HG03196 (cell line): ENCODE results near the gene SOD2.
"Not testable (repeated sequence)": the region's sequence is repeated elsewhere in the genome, so short reads cannot be mapped to it uniquely, and the experiment has no call there.

Experiments used
- ATAC-seq: cut with Tn5 transposase; IDR thresholded peaks from one replicate; pipeline ENCODE4 v1.9.1; 2021; ENCODE audit not compliant: unreplicated experiment

The SOD2 gene

DNA sequence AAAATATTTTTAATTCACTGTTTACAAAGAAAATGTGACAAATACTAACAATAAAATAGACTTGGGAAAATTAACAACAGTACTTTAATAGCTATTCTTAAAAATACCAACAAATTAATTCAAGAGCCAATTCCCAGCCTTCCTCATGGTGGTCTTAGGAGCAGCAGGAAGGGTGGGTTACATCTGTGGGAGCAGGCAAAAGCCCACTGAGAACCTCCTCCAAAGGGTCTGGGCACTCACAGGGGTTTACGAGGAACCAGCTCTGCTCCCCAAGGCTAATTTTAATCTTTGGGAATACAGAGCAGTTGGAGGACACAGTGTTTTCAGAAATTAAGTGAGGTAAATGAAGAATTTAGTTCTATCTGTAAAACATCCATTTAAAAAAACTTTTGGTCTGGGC is 10.2 kb downstream of the SOD2 start:
- no peak for ATAC-seq

DNA sequence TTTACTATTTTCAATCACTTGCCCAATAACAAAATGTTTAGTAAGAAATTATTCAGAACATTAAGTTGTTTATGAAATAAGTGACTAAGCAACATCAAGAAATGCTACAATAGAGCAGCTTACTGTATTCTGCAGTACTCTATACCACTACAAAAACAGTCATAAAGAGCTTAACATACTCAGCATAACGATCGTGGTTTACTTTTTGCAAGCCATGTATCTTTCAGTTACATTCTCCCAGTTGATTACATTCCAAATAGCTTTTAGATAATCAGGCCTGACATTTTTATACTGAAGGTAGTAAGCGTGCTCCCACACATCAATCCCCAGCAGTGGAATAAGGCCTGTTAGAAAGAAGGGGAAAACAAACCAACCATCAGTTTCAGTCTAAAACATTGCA is 10.7 kb downstream of the SOD2 start:
- no peak for ATAC-seq

DNA sequence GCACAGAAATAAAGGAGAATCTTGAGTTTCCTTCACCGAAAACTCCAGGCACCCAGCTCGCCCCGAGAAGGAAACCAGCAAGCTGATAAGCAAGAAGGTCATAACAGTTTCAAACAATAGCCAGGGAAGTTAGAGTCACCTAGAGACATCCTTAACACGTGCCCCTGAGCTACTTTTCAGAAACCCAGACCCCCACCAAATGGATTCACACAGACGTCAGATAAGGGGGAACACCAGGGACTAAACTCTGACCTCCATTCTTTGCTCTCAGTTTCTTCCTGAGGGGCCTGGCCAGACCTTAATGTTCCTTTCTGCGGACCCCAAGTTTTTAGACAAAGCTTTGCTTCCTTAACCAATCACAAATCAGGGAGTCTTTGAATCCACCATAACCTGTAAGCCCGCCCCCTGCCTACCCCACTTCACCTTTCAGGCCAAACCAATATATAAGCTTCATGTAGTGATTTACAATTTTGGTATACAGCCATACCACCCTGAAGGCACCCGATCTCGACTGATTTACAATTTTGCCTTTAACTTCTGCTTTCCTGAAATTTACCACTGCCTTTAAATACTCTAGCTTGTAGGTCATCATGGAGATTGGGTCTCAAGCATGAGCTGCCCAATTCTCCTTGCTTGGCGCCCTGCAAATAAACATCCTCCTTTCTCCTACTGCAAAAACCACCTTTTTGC is 11.7 kb downstream of the SOD2 start:
- ATAC-seq = no peak

DNA sequence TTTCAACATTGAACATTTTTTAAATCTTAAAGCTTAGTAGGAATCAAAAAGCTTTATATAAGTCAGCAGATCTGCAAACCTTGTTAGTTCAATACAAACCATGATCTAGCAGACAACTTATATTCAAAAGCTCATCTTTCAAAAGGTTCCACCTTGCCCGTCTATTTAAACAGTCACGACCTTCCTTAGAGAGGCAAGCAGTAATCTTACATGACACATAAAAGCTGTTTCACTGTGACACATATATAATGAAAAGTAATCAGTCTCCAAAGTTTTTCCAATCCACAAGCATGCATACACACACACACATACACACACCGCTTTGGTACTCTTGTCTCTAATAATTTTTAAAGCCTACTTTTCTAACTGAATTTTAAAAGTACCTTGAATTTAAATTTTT is 12.9 kb downstream of the SOD2 start:
- ATAC-seq = no peak

DNA sequence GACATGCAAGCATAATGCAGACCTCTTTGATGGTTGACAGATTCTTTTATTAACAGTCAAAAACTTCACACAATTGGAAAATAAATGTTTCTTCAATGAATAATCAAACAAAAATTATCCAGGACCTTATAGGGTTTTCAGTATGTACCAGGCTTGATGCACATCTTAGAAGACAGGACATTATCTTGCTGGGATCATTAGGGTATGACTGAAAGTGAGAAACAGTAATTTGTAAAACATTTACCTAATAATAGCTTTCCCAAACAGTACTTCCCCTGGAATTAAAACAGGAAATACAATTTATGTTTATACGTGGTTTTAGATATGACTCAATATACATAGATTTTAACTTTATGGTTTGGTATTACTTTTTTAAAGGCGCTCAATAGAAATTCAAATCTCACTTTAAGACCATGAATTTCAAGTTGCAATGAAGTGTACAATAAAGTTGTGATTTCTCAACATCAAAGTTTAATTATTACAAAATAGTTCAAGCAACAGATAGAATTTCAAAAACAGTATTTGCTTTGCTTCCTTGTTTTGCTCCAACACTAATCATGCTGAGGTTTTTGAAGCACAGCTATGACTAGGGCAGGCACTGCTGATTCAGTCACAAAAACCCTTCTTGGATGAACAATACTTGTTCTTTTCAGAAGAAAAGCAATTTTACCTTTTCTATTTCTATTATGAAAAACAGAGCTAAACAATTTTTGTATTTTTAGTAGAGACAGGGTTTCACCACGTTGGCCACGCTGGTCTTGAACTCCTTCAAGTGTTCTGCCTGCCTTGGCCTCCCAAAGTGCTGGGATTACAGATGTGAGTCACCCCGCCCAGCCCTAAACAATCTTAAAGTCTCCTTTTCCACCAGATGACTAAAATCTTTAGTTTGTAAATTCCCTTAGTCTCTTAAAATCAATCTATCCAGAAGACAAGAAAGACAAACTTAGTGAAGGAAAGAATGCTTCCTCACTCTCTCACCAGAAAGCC is 13.7 kb downstream of the SOD2 start:
- ATAC-seq = no peak

DNA sequence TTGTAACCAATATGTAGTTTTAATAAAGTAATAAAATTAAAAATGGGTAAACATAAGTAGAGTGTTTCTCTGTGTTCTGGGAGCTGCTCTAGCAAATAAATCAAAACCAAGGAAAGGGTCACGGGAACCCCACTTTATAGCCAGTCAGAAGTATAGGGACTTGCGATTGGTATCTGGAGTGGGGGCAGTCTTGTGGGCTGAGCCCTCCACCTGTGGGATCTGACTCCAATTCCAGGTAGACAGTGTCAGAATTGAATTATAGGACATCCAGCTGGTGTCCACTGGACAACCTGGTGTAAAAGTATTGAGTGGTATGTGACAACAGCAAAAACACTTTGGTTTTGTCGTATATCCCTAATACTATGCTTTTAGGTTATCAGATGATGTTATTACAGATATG is 14.5 kb downstream of the SOD2 start:
- ATAC-seq = no peak

DNA sequence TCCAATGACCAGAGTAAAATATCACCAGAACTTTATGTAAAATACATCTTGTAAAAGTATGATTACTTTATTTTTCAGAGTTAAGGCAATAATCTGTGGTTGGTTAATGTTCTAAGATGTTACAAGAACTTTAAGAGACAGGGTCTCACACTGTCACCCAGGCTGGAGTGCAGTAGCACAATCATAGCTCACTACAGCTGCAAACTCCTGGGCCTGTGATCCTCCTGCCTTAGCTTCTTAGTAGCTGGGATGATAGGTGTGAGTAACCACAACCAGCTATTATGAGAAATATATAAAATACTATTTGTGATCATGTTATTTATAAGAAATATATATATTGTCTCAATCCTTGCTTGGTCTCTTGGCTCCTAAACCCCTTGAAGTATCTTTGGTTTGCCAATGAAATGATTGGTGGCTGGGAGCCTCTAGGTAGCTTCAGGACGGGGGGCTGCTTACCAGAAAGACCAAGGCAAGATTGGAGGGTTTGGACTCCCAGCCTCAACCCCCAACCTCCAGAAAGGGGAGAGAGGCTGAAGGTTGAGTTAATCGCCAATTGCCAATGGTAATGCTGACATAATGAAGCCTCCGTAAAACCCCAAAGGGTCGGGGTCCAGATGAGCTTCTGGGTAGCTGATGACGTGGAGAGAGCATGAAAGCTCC is 15.4 kb downstream of the SOD2 start:
- no peak for ATAC-seq

DNA sequence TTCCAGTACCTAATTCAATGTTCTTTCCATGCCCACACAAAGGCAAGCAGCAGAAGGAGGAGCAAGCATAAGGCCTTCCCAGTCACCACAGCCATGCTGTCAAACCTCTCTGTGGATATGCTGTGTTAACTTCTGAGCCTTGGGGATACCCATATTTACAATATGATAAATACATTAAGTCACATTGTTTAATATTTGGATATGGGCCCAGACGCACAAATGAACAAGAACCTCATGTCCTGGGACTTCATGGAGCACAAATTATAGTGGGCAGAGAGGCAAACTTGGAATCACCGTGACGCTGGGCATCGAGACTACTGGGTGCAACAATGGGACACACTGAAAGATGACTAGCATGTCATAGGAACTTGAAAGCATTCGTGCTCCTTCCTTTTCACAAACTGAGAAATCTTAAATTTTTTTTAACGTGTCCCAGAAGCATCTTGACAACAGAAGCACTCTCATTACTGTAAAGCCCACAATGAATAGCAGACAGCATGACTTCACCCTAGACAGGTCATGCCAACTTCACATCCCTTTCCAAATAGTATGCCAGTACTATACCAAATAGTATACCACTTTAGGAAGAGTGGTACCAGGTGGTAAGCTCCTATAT is 16.0 kb downstream of the SOD2 start:
- no peak for ATAC-seq

DNA sequence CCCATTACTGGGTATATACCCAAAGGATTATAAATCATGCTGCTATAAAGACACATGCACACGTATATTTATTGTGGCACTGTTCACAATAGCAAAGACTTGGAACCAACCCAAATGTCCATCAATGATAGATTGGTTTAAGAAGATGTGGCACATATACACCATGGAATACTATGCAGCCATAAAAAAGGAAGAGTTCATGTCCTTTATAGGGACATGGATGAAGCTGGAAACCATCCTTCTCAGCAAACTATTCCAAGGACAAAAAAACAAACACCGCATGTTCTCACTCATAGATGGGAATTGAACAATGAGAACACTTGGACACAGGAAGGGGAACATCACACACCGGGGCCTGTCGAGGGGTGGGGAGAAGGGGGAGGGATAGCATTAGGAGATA is 16.8 kb downstream of the SOD2 start:
- not testable (repeated sequence) for ATAC-seq

DNA sequence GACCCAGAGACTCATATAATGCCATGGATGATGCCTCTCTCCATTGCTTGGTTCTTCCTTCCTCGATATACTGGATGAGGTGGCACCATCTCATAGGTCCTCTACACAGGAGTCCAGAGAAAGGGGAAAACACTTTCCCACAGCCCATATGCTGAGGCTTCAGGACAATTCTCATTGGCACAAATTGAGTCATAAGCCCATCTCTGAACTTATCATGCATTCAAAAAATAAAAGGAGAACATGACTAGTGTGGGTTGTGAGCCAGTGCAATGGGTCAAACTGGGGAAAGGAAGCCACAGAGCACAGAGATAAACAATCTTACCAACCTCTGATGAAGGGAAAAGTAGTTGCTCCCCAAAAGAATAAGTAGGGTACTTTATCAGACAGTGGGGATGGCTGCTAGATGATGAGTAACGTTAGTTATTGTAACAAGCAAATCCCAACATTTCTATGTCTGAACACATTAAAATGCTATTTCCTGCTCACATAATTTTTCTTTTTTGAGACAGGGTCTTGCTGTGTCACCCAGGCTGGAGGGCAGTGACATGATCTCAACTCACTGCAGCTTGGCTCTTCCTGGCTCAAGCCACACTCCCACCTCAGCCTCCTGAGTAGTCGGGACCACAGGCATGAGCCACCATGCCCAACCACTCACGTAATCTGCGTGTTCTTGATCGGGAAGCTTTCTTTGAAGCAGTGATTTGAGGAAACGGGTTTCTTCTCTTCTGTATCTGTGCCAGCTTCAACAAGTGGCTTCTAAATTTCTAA is 27.0 kb downstream of the SOD2 start:
- no peak for ATAC-seq

DNA sequence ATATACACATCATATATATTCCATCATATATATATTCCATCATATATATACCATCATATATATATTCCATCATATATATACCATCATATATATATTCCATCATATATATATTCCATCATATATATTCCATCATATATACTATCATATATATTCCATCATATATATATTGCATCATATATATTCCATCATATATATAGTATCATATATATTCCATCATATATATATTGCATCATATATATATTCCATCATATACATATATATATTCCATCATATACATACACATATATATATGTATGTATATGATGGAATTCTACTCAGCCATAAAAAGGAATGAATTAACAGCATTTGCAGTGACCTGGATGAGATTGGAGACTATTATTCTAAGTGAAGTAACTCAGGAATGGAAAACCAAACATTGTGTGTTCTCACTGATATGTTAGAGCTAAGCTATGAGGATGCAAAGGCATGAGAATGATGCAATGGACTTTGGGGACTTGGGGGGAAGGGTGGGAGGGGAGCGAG is 29.6 kb downstream of the SOD2 start:
- not testable (repeated sequence) for ATAC-seq

DNA sequence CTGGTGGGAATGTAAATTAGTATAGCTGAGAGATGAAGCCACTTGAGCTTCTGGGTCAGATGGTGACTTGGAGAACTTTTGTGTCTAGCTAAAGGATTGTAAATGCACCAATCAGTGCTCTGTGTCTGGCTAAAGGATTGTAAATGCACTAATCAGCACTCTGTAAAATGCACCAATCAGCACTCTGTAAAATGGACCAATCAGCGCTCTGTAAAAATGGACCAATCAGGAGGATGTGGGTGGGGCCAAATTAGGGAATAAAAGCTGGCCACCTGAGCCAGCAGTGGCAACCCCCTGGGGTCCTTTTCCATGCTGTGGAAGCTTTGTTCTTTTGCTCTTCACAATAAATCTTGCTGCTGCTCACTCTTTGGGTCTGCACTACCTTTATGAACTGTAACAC is 31.1 kb downstream of the SOD2 start:
- ATAC-seq = not testable (repeated sequence)

DNA sequence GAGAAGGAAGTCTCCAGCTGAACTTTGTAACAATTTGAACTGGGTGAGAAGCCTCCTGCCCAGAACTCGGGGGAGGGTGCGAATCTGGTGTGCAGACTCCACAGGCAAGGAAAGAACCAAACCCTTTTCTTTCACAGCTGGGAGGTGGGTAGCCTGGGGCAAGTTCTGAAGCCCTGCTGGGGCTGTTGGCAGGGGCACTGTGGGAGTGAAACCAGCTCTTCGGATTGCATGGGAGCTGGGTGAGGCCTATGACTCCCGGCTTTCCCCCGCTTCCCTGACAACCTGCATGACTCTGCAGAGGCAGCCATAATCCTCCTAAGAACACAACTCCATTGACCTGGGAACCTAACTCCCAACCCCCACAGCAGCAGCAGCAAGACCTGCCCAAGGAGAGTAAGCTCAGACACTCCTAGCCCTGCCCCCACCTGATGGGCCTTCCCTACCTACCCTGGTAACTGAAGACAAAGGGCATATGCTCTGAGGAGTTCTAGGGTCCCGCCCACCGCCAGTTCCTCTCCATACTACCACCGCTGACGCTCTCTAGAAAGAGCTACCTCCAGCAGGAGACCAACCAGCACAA is 37.5 kb downstream of the SOD2 start:
- ATAC-seq = no peak

DNA sequence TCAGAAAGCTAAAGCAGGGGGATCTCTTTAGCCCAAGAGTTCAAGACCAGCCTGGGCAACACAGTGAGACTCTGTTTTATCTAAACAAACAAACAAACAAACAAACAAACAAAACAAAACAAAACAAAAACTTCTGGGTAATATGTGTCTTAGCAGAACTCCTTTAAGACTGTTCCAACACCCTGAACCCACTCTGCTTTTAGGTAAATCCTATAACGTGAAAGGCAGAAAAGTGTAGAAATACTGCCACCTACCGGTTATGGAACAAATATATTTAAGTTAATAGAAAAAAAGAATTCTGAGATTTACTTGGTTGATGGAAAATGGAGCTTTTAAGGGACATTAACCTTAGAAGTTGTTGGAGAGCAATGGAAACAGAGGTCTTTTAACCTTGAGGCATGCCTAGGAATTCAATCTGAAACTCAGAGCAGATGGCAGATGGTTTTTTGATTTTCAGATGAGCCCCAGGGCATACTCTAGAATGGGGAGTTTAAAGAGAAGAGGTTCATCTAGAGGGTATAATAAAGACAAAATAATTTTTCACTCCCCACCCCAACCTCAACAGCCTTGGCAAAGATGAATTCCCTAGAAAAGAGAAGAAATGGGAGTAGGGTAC is 38.5 kb downstream of the SOD2 start:
- ATAC-seq = no peak

DNA sequence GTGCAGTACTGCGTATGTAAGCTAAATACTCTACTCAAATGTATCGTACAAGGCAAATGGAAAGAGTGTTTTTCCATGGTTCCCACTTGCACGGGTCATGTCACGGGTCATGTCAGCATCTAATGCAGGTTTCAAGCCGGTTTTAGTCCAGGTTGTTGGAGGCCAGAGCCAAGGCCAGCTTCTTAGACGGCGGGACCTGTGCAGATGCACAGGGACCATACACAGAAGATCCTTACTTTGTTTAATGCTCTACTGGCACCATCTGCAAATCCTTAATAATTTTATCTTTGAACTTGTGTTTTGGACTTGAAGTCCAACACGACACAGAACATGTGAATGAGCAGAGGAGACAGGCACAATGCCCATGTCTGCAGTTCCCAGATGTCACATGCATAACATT is 42.7 kb downstream of the SOD2 start:
- no peak for ATAC-seq

DNA sequence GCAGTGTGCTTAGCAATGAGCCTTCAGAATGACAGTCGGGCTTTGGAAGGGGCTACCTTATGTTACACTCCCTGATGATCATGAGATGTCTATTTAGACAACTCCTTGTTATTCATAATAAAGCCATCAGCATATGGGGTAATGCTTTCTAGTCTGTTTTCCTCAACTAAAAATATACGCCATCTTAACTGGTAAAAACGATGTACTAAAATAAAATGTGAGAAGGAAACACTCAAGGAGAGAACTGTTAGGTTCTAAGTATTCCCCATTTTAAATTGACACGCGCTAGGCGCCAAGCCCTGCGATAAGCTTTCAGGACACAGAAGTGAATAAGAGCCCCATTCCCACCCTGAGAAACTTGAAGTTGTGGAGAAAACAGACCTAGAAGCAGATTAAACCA is 43.6 kb downstream of the SOD2 start:
- ATAC-seq = no peak

DNA sequence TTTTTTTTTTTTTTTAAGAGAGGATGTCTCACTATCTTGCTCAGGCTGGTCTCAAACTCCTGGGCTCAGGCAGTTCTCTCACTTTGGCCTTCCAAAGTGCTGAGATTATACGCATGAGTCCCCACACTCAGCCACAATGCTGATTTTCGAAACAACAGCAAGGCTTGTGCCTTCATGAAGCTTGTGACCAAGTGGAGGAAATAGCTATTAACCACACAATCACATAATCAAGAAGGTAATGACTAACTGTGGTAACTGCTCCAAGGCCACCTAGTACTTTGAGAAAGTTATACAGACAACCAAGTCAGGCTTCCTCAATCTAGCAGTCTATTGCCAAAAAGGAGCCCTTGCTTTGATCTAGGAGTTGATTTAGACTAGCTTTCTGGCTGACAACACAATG is 46.3 kb downstream of the SOD2 start:
- peak; percentile 94 for ATAC-seq

DNA sequence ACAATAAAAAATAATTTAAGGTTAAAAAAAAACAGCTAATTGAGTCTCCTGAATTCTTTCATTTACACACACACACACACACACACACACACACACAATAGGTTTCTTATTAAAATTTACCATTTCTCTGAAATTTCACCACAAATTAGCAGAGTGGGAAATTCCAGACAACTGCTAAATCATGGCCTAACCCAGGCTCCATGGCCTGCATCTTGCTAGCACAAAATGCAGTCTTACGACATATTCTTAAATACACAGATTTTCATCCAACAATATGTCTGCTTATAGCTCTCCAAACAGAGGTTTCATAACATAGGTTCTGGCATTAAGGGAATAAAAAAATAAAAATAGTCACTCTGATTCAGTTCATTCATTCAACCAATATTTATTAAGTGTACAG is 46.9 kb downstream of the SOD2 start:
- no peak for ATAC-seq

DNA sequence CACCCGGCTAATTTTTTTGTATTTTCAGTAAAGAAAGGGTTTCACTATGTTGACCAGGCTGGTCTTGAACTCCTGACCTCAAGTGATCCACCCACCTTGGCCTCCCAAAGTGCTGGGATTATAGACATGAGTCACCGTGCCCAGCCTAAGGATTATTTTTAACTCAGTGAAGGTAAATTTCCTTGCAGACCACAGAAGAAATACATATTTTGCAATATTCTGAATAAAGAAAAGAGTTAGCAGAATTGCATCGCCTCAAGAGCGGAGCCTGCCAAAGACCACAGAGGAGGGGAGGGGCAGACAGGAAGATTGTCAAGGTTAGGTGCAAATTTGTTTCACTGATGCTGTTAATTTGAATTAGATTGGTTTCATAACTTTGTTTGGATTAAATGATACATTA is 47.4 kb downstream of the SOD2 start:
- no peak for ATAC-seq
